HEK293T (cell line): ENCODE measurements around the gene FOXI2.

ENCODE experiments used
- ARNT ChIP-seq: fragments of 450-650 bp; IDR thresholded peaks from 2 replicates; pipeline ENCODE4 v1.6.1; 2017; ENCODE audit warnings: mild to moderate bottlenecking
- CTBP1 ChIP-seq: fragments of 450-650 bp; IDR thresholded peaks from 2 replicates; pipeline ENCODE4 v1.6.1; 2016; ENCODE audit warnings: borderline replicate concordance
- FOXA1 ChIP-seq: fragments of 450-650 bp; IDR thresholded peaks from 2 replicates; pipeline ENCODE4 v1.6.1; 2016; ENCODE audit warnings: mild to moderate bottlenecking
- FOXM1 ChIP-seq: fragments of 450-650 bp; IDR thresholded peaks from 2 replicates; pipeline ENCODE4 v1.6.1; 2017; ENCODE audit warnings: mild to moderate bottlenecking, borderline replicate concordance
- HDGF ChIP-seq: fragments of 450-650 bp; IDR thresholded peaks from 2 replicates; pipeline ENCODE4 v1.6.1; 2017; ENCODE audit warnings: antibody characterized with exemption, borderline replicate concordance
- PKNOX1 ChIP-seq: fragments of 450-650 bp; IDR thresholded peaks from 2 replicates; pipeline ENCODE4 v1.6.1; 2016
- SUZ12 ChIP-seq: fragments of 450-650 bp; IDR thresholded peaks from 2 replicates; pipeline ENCODE4 v1.6.1; 2016; ENCODE audit warnings: mild to moderate bottlenecking
- ZNF384 ChIP-seq: fragments of 450-650 bp; IDR thresholded peaks from 2 replicates; pipeline ENCODE4 v1.6.1; 2016

- TF ChIP-seq ZNF384, result no peak
- TF ChIP-seq HDGF, result no peak
- no peak for TF ChIP-seq CTBP1
- no peak for TF ChIP-seq ARNT
- TF ChIP-seq PKNOX1, result no peak
- no peak for TF ChIP-seq FOXA1
- TF ChIP-seq FOXM1, result no peak
- no peak for TF ChIP-seq SUZ12
Measured at GRCh38 chr10:127745861-127746260, 8.9 kb downstream of the FOXI2 start.
